ENCODE data around the gene CPED1. TPM values are rescaled to one million over a fixed set of nuclear protein-coding genes. Genes with fewer than 3 reads are reported as not detected.
"Not testable (repeated sequence)": the region's sequence is repeated elsewhere in the genome, so short reads cannot be mapped to it uniquely, and the experiment has no call there.

CPED1 gene
- total RNA-seq, 2 experiments from 2014 or later, result not detected

DNA sequence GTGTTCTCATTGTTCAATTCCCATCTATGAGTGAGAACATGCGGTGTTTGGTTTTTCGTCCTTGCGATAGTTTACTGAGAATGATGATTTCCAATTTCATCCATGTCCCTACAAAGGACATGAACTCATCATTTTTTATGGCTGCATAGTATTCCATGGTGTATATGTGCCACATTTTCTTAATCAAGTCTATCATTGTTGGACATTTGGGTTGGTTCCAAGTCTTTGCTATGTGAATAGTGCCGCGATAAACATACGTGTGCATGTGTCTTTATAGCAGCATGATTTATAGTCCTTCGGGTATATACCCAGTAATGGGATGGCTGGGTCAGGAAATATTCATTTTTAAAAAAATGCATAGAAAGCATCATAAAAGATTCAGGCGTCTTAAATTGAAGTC lies 4.9 kb upstream of the CPED1 start:
- POLR2A ChIA-PET, H3K4me3 Mint-ChIP-seq, DNase-seq, H3K36me3 Mint-ChIP-seq, H3K27ac Mint-ChIP-seq, CTCF ChIA-PET, H3K9me3 Mint-ChIP-seq: not testable (repeated sequence)
- Mint-ChIP-seq H3K27me3 (peaks cover 20% of the 10 kb centered on the region), H3K4me1 (ENCODE audit: low read depth) (peaks cover 22% of the 10 kb centered on the region)
- intact Hi-C loops (cut with micrococcal nuclease), result loop anchor here (5.0 to 10.0 kb wide), 2 partner anchors 294 to 351 kb away; no protein-coding TSS in a partner anchor

DNA sequence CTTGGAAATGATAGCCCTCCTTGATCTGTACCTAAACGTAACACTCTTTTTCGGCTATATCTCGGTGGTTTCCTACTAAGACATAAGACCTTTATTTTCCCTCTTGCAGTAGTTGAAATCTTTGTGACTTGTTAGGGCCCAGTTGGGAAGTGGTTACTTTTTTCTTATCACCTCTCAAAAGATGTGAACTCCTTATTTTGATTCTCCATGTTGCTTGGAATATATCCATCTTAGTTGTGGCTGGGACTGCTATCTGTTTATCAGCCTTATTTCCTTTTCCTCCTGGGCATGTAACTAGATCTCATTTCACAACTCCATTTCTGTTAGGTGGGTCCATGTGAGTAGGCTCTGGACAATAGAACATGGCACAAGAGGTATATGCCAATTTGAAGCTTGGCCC lies 4.1 kb upstream of the CPED1 start:
- DNase-seq, result no peak
- no peaks in the 10 kb centered on the region for H3K36me3 Mint-ChIP-seq
- no peaks in the 10 kb centered on the region for H3K9me3 Mint-ChIP-seq
- H3K4me3 Mint-ChIP-seq, result no peak overlapping the region
- peaks cover 28% of the 10 kb centered on the region for H3K27me3 Mint-ChIP-seq
- peaks cover 29% of the 10 kb centered on the region for H3K4me1 Mint-ChIP-seq (ENCODE audit: low read depth)
- intact Hi-C loops (cut with micrococcal nuclease), result loop anchor here (5.0 to 10.0 kb wide), 2 partner anchors 293 to 350 kb away; no protein-coding TSS in a partner anchor
- POLR2A ChIA-PET, result no interaction called here
- CTCF ChIA-PET, result interaction anchor here (1.6 kb wide), 1 partner anchor 124 kb away, joined by 5 read pairs; no protein-coding TSS in a partner anchor
- H3K27ac Mint-ChIP-seq, result no peak overlapping the region

DNA sequence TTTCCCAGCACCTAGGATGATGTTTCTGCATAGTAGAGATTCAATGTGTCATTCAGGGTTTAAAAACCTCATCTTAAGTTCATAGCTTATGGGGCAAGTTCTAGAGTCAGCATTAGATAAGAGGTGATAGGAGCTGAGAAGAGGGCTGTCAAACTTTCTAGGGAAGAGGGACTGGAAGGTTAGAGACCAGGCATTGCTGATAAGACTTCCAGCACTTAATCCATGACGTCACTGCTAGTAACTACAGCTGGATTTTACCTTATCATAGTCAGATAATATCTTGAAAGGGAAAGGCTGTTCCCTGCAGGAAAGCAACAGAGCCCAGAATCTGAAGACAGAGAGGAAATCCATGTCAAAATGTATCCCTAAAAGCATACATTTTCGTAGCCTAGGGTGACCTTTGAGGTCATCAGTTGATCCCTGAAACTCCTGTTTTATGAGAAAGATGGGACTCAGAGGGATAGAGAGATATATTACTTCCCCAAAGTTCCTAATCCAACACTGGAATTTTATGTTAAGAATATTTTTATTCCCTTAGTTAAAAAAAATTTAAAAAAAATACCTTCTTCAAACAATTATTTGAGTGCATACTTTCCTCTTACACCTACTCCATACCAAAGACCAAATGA lies 3.3 kb upstream of the CPED1 start:
- Mint-ChIP-seq H3K9me3 (no peaks in the 10 kb centered on the region), H3K4me1 (ENCODE audit: low read depth) (peaks cover 24% of the 10 kb centered on the region), H3K4me3 (no peak overlapping the region), H3K27ac (no peak overlapping the region), H3K36me3 (no peaks in the 10 kb centered on the region), H3K27me3 (peaks cover 35% of the 10 kb centered on the region)
- POLR2A ChIA-PET, result no interaction called here
- intact Hi-C loops (cut with micrococcal nuclease), result loop anchor here (5.0 to 10.0 kb wide), 4 partner anchors 193 to 1012 kb away; no protein-coding TSS in a partner anchor
- CTCF ChIA-PET, result interaction anchor here (1.6 kb wide), 1 partner anchor 123 kb away, joined by 5 read pairs; no protein-coding TSS in a partner anchor
- DNase-seq, result no peak

DNA sequence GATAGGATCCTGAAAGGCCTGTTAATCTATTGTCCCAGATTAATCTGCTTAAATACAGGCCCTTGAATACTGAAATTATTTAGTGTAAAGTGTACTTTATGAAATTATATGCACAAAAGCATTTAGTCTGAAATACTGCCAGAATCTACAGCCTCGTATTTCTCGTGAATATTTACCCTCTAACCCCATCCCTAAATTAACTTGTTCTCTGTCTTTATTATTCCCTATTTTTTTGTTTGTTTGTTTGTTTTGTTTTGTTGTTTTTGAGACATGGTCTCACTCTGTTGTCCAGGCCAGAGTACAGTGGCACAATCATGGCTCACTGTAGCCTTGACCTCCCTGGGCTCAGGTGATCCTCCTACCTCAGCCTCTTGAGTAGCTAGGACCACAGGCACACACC lies 2.7 kb upstream of the CPED1 start:
- no peak for DNase-seq
- no peaks in the 10 kb centered on the region for H3K9me3 Mint-ChIP-seq
- no peak overlapping the region for H3K4me3 Mint-ChIP-seq
- POLR2A ChIA-PET, result no interaction called here
- H3K36me3 Mint-ChIP-seq, result no peaks in the 10 kb centered on the region
- H3K27me3 Mint-ChIP-seq, result peaks cover 38% of the 10 kb centered on the region
- H3K4me1 Mint-ChIP-seq (ENCODE audit: low read depth), result peaks cover 24% of the 10 kb centered on the region
- H3K27ac Mint-ChIP-seq, result no peak overlapping the region
- CTCF ChIA-PET, result interaction anchor here (1.0 to 4.2 kb wide), 9 partner anchors 8 to 180 kb away, joined by 3 to 41 read pairs (median 11); no protein-coding TSS in a partner anchor
- intact Hi-C loops (cut with micrococcal nuclease), result loop anchor here (2.0 to 10.0 kb wide), 5 partner anchors 35 to 1011 kb away; partner anchors contain the start of gene ING3

DNA sequence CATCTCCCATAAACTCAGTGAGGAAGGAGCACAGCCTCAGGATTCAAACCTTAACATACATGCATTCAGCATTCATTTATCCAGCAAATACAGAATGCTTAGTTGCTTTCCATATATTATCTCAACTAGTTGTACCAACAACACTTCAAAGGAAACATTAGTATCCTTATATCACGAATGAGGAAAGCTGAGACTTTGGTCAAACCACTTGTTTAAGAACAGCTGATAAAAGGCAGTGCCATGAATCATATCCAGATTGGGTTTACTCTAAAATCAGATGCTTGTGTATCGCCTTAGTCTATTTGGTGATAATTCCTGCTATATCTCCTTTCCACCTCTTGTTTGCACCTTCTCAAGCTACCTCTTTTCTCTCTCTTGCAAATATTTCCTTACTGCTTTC lies 1.9 kb upstream of the CPED1 start:
- Mint-ChIP-seq H3K4me1 (ENCODE audit: low read depth) (peaks cover 23% of the 10 kb centered on the region), H3K27ac (no peak overlapping the region), H3K36me3 (no peaks in the 10 kb centered on the region), H3K9me3 (no peaks in the 10 kb centered on the region), H3K4me3 (no peak overlapping the region), H3K27me3 (peaks cover 40% of the 10 kb centered on the region)
- no peak for DNase-seq
- POLR2A ChIA-PET, result no interaction called here
- intact Hi-C loops (cut with micrococcal nuclease), result loop anchor here (1.0 to 10.0 kb wide), 7 partner anchors 36 to 1011 kb away; partner anchors contain the start of gene ING3
- CTCF ChIA-PET, result interaction anchor here (1.0 to 6.5 kb wide), 17 partner anchors 9 to 191 kb away, joined by 3 to 65 read pairs (median 7); no protein-coding TSS in a partner anchor

DNA sequence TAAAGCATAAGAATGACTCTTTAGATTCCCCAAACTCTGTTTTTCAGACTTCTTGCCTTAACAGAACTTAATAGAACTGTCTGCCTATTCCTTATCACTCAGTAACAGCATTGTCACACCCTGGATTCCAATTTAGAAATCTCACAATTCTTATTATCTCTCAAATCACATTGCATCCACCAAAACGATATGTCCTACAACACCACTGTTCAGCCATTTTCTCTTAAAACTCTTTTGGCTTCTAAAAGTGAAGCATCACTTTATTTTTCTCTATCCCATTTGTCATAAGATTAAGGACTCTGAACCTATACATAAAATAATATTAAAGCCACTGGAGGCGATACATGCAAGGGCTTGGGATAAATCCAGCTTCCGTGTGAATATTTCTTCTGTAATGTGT lies 1.2 kb upstream of the CPED1 start:
- ChIA-PET POLR2A (interaction anchor here (0.6 kb wide), 1 partner anchor 104 kb away, joined by 5 read pairs; no protein-coding TSS in a partner anchor), CTCF (interaction anchor here (0.6 to 6.5 kb wide), 18 partner anchors 8 to 192 kb away, joined by 3 to 65 read pairs (median 6); no protein-coding TSS in a partner anchor)
- H3K27me3 Mint-ChIP-seq, result peaks cover 42% of the 10 kb centered on the region
- no peak overlapping the region for H3K27ac Mint-ChIP-seq
- no peak for DNase-seq
- no peaks in the 10 kb centered on the region for H3K36me3 Mint-ChIP-seq
- H3K4me3 Mint-ChIP-seq, result no peak overlapping the region
- no peaks in the 10 kb centered on the region for H3K9me3 Mint-ChIP-seq
- intact Hi-C loops (cut with micrococcal nuclease), result loop anchor here (1.0 to 10.0 kb wide), 7 partner anchors 36 to 1010 kb away; partner anchors contain the start of gene ING3
- peaks cover 17% of the 10 kb centered on the region for H3K4me1 Mint-ChIP-seq (ENCODE audit: low read depth)

DNA sequence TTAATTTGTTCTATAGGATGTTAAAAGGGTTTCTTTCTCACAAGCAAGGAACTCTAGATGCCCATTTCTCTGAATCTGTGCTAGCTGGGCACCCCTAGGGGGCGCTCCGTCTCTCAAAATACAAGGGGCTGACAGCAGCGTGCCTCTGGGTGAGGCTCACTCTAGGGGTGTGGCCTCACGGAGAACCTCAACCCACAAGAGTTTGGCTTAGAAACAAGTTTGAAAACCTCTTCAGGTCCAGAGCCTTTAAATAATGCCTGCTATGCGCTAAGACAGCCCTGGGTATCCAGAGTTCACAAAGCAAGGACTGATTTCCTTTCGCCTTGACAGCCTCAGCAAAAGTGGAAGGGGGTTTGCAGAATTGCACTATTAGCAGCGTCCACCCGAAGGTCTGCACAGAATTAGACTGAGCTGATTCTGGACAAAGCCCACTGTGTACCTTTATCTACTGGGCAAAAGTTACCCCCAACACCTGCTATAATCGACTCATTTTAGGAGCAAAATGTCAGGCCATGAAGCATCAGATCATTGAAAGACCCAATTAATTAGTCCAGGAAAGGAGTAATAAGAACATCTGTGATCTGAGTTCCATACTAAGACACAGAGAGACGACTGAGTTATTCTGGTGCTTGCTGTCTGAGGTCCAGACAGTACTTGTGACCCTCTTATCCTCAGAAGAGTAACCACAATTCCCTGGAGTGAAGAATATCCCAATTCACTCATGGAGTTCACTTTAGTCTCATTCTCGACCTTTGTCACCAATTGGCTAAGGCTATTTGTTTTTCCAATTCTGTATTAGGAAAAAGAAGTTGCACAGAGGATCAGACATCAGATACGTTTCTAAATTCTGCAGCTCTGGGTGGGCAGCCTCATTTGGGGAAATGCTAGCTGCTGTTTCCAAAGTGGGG lies 574 bp upstream of the CPED1 start:
- CTCF ChIA-PET, result interaction anchor here (0.6 to 6.5 kb wide), 21 partner anchors 7 to 191 kb away, joined by 3 to 65 read pairs (median 6); no protein-coding TSS in a partner anchor
- Mint-ChIP-seq H3K27ac (no peak overlapping the region), H3K27me3 (peaks cover 42% of the 10 kb centered on the region), H3K4me3 (peak overlapping the region; percentile 61), H3K9me3 (no peaks in the 10 kb centered on the region), H3K36me3 (no peaks in the 10 kb centered on the region), H3K4me1 (ENCODE audit: low read depth) (peaks cover 17% of the 10 kb centered on the region)
- POLR2A ChIA-PET, result interaction anchor here (0.6 kb wide), 1 partner anchor 103 kb away, joined by 5 read pairs; no protein-coding TSS in a partner anchor
- peak; percentile 88 for DNase-seq
- intact Hi-C loops (cut with micrococcal nuclease), result loop anchor here (1.0 to 10.0 kb wide), 7 partner anchors 37 to 1009 kb away; partner anchors contain the start of gene ING3

DNA sequence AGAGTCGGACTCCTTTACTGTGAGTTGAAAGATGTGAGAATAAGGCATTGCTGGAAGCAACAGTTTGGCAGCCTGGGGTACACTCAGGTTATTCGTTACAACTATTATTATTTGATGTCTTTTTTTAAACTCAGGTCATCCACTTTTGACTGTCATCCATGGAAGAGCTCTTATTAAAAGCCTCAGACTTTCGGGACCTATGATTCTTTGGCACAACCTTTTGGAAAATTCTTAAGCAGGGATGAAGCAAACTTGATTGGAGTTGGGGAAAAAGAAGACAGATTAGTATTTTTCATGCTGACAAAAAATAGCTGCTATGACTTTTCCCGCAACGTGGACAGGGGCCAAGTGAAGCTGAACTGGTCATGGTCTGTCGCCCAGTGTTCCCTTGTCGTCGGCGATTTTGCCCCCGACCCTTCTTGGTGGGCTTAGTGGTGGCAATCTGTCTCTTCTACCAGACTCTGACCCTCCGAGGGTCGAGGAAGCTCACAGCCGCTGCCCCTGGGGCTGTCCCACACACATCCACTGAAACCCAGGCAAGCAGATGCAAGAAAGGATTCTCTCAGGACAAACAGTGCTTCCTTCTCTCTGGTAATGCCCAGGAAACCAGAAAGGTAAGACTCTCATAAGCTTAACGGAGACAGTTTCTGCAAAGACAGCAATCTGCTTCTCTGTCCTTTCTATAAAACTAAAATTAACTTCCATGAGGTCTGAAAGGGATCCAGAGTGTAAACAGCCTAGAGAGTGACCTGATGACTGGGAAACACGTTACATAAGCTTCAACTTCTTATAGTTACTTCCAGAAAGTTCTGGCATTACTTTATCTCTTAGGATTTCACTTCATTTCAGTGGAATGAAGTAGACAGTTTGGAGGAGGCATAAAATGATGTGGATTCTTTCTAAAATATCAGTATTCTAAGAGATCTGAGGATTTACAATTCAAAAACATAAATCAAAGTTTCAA lies 1.0 kb downstream of the CPED1 start:
- POLR2A ChIA-PET, result no interaction called here
- Mint-ChIP-seq H3K27me3 (peaks cover 42% of the 10 kb centered on the region), H3K27ac (no peak overlapping the region), H3K36me3 (no peaks in the 10 kb centered on the region), H3K4me3 (no peak overlapping the region), H3K4me1 (ENCODE audit: low read depth) (peaks cover 17% of the 10 kb centered on the region), H3K9me3 (no peaks in the 10 kb centered on the region)
- intact Hi-C loops (cut with micrococcal nuclease), result loop anchor here (5.0 to 10.0 kb wide), 4 partner anchors 197 to 1008 kb away; no protein-coding TSS in a partner anchor
- DNase-seq, result no peak
- CTCF ChIA-PET, result interaction anchor here (1.0 to 6.5 kb wide), 8 partner anchors 10 to 183 kb away, joined by 3 to 65 read pairs (median 8); no protein-coding TSS in a partner anchor

DNA sequence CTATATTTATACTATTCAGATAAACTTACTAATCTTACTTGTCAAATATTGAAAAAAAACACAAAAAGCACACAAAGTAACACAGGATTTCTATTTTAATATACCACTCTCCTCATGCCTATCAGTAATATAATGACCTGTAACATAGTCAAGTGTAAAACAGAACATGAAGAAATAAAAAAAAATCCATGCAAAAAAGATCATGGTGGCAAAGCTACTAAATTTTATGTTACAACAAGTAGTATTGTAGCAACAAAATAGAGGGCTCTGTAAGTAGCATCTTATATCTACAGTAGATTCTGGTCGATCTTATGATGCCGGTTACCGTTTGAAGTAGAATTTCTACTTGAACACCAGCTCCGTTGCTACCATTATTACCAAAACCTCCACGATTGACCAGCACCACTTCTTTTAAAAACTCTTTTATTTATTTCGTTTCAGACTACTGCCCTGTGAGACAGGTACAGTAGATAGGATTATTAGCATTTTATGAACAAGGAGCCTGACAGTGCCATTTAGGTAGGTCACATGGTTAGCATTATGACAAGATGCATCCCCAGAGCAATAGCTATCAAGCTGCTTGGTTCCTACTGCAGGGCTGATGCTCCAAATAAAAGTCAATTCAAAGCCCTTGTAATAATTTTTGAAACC lies 2.1 kb downstream of the CPED1 start:
- no peaks in the 10 kb centered on the region for H3K36me3 Mint-ChIP-seq
- DNase-seq, result no peak
- no peak overlapping the region for H3K4me3 Mint-ChIP-seq
- peaks cover 17% of the 10 kb centered on the region for H3K4me1 Mint-ChIP-seq (ENCODE audit: low read depth)
- peaks cover 42% of the 10 kb centered on the region for H3K27me3 Mint-ChIP-seq
- intact Hi-C loops (cut with micrococcal nuclease), result no loop called here
- no peak overlapping the region for H3K27ac Mint-ChIP-seq
- ChIA-PET CTCF (interaction anchor here (2.3 to 6.5 kb wide), 2 partner anchors 91 to 117 kb away, joined by 7 to 65 read pairs; no protein-coding TSS in a partner anchor), POLR2A (no interaction called here)
- H3K9me3 Mint-ChIP-seq, result no peaks in the 10 kb centered on the region

DNA sequence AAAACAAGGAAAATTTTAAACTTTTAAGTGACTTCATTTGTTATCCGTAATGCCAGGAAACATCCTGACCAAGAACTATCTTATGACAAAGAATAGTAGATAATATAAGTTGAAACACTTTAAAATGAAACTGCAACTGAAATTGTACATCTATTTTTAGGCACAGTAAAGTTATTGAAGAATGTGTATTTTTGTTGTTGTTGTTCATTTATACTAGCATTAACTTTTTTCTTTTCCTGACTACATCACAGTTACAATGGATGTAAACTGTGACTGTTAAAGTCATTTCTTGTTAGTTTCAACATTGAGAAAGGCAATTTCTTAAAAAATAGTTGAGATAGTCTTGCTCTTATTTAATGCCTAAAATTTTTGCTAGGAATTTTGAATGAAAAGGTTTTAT lies 2.6 kb downstream of the CPED1 start:
- H3K4me3 Mint-ChIP-seq, result no peak overlapping the region
- no peak for DNase-seq
- H3K9me3 Mint-ChIP-seq, result no peaks in the 10 kb centered on the region
- H3K27me3 Mint-ChIP-seq, result peaks cover 41% of the 10 kb centered on the region
- H3K4me1 Mint-ChIP-seq (ENCODE audit: low read depth), result peaks cover 20% of the 10 kb centered on the region
- intact Hi-C loops (cut with micrococcal nuclease), result no loop called here
- CTCF ChIA-PET, result interaction anchor here (2.3 to 6.5 kb wide), 2 partner anchors 90 to 116 kb away, joined by 7 to 65 read pairs; no protein-coding TSS in a partner anchor
- H3K36me3 Mint-ChIP-seq, result no peaks in the 10 kb centered on the region
- H3K27ac Mint-ChIP-seq, result no peak overlapping the region
- POLR2A ChIA-PET, result no interaction called here
